Loucy (cell line): Measurements from ENCODE around the gene DOK6.

ENCODE experiments used
- EZH2phosphoT487 ChIP-seq: fragments of 200-600 bp; IDR thresholded peaks from 2 replicates; pipeline ENCODE4 v1.6.1; 2018; ENCODE audit warnings: antibody characterized with exemption, mild to moderate bottlenecking, moderate library complexity, borderline replicate concordance
- TF ChIP-seq, protein P1 (sequence below): fragments of 200-600 bp; sonication (generic); conservative IDR thresholded peaks from 2 replicates; pipeline ENCODE4 v1.5.1; 2014; ENCODE audit warnings: mild to moderate bottlenecking, antibody characterized with exemption, low read length

GRCh38 chr18:69399253-69399652, 1.4 kb upstream of the DOK6 start:
- TF ChIP-seq, protein P1, sequence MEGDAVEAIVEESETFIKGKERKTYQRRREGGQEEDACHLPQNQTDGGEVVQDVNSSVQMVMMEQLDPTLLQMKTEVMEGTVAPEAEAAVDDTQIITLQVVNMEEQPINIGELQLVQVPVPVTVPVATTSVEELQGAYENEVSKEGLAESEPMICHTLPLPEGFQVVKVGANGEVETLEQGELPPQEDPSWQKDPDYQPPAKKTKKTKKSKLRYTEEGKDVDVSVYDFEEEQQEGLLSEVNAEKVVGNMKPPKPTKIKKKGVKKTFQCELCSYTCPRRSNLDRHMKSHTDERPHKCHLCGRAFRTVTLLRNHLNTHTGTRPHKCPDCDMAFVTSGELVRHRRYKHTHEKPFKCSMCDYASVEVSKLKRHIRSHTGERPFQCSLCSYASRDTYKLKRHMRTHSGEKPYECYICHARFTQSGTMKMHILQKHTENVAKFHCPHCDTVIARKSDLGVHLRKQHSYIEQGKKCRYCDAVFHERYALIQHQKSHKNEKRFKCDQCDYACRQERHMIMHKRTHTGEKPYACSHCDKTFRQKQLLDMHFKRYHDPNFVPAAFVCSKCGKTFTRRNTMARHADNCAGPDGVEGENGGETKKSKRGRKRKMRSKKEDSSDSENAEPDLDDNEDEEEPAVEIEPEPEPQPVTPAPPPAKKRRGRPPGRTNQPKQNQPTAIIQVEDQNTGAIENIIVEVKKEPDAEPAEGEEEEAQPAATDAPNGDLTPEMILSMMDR, result no peak
- TF ChIP-seq EZH2phosphoT487, result no peak
